Measurements from ENCODE around the gene DDI1. TPM values are rescaled to one million over a fixed set of nuclear protein-coding genes. Genes with fewer than 3 reads are reported as not detected.

The DDI1 gene
- not detected in 2 replicates for total RNA-seq

DNA sequence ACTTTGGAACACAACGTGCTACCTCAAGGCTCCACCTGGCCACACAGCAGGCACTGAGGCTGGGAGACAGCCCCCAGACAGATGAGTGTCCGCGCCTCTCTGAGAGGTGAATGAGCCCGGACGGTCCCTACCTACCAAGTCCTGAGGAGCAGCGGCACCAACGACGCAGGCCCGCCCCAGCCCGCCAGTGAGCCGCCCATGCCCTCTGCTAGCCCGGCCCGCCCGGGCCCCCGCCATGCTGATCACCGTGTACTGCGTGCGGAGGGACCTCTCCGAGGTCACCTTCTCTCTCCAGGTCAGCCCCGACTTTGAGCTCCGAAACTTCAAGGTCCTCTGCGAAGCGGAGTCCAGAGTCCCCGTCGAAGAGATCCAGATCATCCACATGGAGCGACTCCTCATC, at the start of gene DDI1:
DDI1 (plus strand) TSS at position 53 of the 400 bp plus-strand sequence; CDS start at position 236, 183 bp downstream.
- no peak for DNase-seq

GRCh38 chr11:103987629-103988594, 48.5 kb upstream of the DDI1 start:
- no peak for DNase-seq

DNA sequence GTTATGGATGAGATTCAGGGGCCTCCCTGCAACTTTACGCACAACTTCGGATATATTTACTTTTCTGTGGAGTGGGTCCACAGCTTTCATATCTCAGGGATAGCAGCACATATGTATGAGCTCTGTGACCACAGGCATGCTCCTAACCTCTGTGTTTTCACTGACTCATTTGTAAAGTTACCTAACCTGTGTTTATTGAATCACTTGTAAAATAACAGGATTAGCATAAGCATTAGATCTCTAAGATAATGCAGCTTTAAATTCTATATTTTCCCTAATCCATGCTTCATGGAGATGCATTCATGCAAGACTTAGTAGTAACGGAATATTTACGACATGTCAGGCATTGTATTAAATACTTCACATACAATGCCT, 47.9 kb upstream of the DDI1 start:
- DNase-seq, result no peak

DNA sequence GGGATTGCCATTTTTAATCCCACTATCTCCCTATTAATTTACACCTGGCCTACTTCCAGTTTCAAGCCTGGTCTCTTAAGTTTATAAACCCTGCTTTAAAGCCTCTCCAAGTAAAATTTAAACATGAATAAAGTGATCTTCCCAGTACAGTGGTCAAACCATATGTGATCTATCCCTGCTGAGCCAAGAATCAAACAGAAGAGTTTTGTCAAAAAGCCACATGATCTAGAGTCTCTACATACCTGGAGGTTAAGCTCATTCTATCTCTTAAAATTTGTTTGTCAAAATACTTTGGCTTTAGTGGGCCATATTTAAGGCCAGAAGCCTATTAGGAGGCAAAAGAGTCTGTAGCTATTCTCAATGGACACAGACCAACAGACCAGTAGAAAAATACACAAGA, 42.9 kb upstream of the DDI1 start:
- no peak for DNase-seq

- no peak for DNase-seq
These were observed 42.3 kb upstream of the DDI1 start for GRCh38 chr11:103994094-103994493.

DNA sequence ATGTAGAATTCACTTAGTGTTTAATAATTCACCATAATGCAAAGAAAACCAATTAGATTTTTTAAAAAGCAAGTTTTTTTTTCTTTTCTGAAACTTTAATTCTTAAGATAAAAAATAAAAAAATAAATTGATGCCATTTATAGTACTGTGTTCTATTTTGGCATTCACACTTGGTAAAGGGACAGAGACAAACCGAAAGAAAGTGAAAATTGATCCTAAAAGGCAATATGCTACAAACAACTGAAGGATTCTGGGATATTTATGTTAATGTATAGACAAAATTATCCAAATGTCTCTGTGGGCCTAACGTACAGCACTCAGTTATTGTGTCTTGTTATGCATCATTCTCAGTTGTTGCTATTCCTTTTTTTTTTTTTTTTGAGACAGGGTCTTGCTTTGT, 41.9 kb upstream of the DDI1 start:
- DNase-seq, result no peak

DNA sequence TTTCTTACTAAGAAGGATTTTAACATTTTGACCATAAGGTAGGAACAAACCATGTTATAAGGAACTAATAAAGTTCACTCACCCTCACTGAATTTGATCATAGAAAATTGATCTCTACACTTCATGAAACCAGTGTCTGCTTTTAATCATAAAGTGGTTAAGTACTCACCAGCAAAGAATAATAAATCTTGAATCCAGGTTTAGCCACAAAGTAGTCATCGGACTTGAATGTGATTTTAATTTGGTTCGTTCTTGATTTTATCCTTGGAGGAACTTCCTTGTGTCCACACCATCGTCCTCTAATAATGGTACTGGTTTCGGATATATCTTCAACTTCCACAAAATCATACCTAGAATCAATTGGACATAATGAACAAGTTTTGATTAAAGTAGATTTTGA, 40.5 kb upstream of the DDI1 start:
- no peak for DNase-seq

DNA sequence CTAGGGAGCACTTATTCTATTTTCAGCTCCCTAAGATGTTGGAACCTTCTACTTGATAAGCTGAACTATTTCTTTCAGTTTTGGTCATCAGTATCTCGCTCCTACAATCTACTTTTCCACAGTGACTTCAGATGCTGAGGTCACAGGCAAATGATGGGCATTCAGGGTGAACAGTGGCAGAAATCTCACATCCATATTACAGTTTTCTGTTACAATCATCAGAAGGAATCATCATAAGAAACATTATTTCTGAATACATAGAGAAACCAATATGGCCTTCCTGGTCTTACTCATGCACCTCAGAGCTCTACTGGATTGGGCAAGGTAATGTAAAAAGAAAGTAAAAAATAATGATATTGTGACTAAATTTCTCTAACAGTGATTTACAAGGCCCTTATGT, 39.4 kb upstream of the DDI1 start:
- DNase-seq, result no peak

- DNase-seq, result no peak
These were observed 37.5 kb upstream of the DDI1 start for GRCh38 chr11:103998826-103999508.

DNA sequence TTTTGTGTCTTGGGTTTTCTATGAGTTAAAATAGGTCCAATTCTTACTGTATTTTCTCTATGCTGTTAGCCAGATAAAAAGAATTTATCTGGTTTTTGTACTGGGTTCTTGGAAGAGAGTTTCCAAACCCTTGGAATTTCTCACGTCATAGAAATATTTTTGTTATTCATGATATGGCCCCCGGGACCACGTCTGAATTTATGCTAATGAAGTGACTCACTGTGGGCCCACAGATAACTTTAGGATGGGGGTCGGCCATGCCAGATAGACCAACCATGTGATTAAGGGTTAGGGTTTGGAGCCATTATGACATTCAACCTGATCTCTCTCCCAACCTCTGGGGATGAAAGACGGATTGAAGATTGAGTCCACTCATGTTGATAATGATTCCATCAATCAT, 35.6 kb upstream of the DDI1 start:
- DNase-seq, result no peak

GRCh38 chr11:104001561-104002056, 34.8 kb upstream of the DDI1 start:
- no peak for DNase-seq

DNA sequence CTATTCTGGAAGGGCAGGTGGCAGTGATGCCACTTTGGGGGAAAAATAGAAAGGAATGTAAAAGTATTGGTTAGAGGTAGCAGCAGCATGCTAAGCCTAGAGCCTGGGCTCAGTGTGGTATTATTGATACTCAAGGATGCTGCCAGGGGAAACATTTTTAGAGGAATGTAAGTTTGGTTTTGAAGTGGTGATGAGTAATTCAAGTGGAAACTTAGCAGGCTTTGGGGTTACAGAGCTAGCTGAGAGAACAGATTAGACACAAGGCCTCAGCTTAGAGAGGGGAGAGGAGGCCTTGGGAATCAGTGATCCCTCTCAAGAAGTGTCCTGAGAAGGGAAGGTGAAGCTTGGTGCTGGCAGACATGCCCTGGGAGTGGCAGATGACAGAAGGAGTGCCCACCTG, 32.9 kb upstream of the DDI1 start:
- no peak for DNase-seq

- no peak for DNase-seq
These were observed 31.1 kb upstream of the DDI1 start for GRCh38 chr11:104005234-104005855.

DNA sequence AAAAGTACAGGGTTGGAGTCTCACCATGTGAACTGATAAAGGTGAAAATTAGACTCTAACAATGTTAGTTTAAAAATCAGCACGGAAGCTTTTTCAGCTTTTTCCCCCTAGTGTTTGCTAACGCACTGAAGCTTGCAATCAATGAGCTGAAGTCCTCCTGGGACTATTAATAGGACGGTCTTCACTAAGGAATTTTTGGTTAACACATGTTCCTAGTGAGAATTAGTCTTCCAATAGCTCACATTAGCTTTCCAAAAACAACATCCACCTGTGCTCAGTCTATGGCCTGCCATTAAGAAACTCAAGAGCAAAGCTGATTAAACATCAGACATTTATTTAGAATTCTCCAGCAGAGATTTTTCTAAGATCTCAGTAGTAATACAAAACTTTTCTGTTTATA, 26.7 kb upstream of the DDI1 start:
- DNase-seq, result no peak

DNA sequence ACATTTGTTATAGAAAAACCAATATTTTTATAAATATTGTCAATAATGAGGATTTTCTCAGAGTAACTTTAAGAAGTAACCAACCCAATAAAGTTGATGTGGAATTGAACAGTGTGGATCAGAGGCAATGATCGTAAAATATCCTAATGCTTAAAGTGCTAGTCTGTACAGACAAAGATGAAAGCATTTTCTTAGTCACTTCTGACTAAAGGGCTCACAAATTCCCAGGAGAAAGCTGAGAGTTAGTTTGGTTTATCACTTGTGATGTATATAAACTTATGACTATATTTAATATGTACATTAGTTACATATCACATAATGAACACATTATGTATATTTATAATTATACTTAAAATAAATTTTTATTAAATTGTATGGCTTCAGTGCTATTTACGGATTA, 25.4 kb upstream of the DDI1 start:
- DNase-seq, result no peak

- no peak for DNase-seq
These were observed 20.6 kb upstream of the DDI1 start for GRCh38 chr11:104015649-104016415.

- no peak for DNase-seq
These were observed 11.9 kb upstream of the DDI1 start for GRCh38 chr11:104024572-104024971.

DNA sequence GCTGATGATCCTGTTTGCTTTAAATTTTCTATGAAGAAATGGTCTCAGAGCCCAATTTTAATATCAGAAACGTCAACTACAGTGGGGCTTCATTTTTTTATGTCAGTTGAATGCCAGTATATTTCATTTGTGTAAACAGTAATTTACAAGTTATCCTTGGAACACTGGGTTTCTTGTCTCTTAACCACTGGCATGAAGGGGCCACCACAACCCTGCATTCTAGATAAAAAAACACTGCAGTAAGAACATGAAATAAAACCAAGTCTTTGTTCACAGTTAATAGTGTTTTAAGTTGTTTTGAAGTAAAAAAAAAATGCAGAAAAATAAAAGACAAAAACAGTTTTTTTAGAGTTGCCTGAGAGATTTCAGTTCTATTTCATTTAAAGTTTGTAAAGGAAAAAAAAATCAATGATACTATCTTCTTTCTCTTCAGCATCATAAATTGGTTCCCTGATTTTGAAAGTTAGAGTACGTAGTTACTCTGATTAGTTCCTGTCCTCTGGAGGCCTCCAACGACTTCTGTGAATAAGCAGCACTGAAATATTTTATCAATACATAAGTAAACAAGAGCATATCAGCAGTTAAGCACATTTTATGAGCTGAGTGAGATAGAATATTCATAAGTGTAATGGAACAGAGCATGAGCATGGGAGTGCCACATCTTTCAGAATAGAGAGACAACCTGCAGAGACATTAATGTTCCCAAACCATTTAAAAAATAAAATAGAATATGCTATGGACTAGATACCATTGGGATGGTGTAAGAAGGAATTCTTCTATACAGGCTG, 7.8 kb upstream of the DDI1 start:
- no peak for DNase-seq

DNA sequence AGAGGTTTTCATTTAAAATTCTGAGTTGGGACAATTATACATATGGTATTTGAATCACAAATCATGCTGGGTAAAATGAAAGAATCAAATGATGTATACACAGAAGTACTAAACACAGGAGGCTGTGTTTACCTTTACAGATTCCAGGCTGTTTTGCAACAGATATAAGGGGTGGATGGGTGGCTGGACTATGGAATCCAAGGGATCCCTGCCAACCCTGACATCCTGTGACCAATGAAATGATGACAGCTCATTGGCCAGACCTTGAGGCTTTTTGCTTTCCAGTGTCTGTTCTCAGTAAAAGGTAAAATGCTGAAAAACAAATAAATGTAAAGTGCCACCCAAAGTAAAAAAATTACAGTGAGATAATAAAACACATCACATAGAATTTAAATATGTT, 3.3 kb upstream of the DDI1 start:
- peak; percentile 2 for DNase-seq

DNA sequence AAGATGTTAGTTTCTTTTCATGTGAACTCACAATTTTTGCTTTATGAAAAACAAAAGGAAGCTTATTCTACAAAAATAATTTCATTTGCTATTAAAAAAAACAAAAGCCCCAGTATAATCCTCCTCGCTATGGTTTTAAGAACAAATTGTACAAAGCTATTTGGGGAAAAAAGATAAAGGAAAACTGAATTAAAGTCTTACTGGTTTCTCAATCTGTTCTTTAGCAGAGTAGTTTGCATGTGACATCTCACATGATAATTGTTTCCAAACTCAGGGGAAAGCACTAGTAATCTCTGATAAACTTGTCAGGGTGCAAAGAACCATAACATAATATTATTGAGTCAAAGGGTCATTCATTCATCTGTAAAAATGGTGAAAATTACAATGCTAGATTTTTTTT, 2.9 kb upstream of the DDI1 start:
- DNase-seq, result no peak

DNA sequence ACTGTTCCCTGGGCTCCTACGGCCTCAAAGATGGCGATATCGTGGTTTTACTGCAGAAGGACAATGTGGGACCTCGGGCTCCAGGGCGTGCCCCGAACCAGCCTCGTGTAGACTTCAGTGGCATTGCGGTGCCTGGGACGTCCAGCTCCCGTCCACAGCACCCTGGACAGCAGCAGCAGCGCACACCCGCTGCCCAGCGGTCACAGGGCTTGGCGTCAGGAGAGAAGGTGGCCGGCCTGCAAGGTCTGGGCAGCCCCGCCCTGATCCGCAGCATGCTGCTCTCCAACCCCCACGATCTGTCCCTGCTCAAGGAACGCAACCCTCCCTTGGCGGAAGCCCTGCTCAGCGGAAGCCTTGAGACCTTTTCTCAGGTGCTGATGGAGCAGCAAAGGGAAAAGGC, 555 bp downstream of the DDI1 start:
- DNase-seq, result no peak

- DNase-seq, result no peak
These were observed 5.4 kb downstream of the DDI1 start for GRCh38 chr11:104041792-104042191.
